ENCODE results near the gene ARL15. TPM values are rescaled to one million over a fixed set of nuclear protein-coding genes. Genes with fewer than 3 reads are reported as not detected.

Gene ARL15
- total and polyA plus RNA-seq, 2 donors (not counting 1 experiment from before 2014, with no cell fraction given): 5.8 to 20.5 TPM

GRCh38 chr5:54021431-54022164, 288.8 kb downstream of the ARL15 start:
- H3K4me1 ChIP-seq (ENCODE audit: control insufficient read depth in 2 of 2, insufficient read depth in 2 of 2, low read length in 2 of 2): no peaks in the 10 kb centered on the region
- no peak overlapping the region for H3K4me2 ChIP-seq (replicated peaks; ENCODE audit: low read depth, low read length, poor library complexity, severe bottlenecking)
- no peaks in the 10 kb centered on the region for H3K9me3 Mint-ChIP-seq (ENCODE audit: insufficient read depth)
- no peak overlapping the region for H3K4me3 Mint-ChIP-seq
- 0% methylated on average over 1 of the region's 5 CpGs for WGBS (ENCODE audit: insufficient coverage)
- no peak overlapping the region for H2AFZ ChIP-seq (ENCODE audit: insufficient read depth, low read depth, low read length, poor library complexity, severe bottlenecking)
- POLR2A ChIA-PET: no interaction called here
- no peaks in the 10 kb centered on the region for H3K36me3 ChIP-seq (replicated peaks in 1 of 2; ENCODE audit: control extremely low read depth in 1 of 2, control insufficient read depth in 1 of 2, extremely low read depth in 1 of 2, insufficient read depth in 2 of 2, low read length in 1 of 2)
- ATAC-seq (ENCODE audit: low read depth): no peak
- no peaks in the 10 kb centered on the region for H3K4me1 Mint-ChIP-seq
- no peaks in the 10 kb centered on the region for H3K27me3 Mint-ChIP-seq
- no peak overlapping the region for H3K9ac ChIP-seq (ENCODE audit: low read length)
- no peaks in the 10 kb centered on the region for H3K79me2 ChIP-seq (ENCODE audit: control insufficient read depth, insufficient read depth, low read length)
- H3K27ac ChIP-seq (ENCODE audit: low read length in 2 of 2): no peak overlapping the region
- no peak overlapping the region for H3K4me3 ChIP-seq (ENCODE audit: control extremely low read depth in 1 of 5, extremely low read depth in 1 of 5, insufficient read depth in 1 of 5, low read depth in 2 of 5, low read length in 4 of 5)
- no peak overlapping the region for H3K27ac Mint-ChIP-seq
- intact Hi-C loops (cut with micrococcal nuclease): no loop called here
- TF ChIP-seq CTCF (IDR thresholded peaks at IDR 0.05) (no peak), EZH2 (IDR thresholded peaks at IDR 0.05; ENCODE audit: borderline replicate concordance, insufficient read depth, low read depth, low read length, poor library complexity, severe bottlenecking) (no peak)
- CTCF ChIA-PET: no interaction called here
- no peak for DNase-seq
- no peaks in the 10 kb centered on the region for H3K9me3 ChIP-seq (ENCODE audit: control extremely low read depth in 1 of 3, control insufficient read depth in 2 of 3, insufficient read depth in 1 of 3, low read length in 2 of 3)
- no peaks in the 10 kb centered on the region for H3K27me3 ChIP-seq (replicated peaks in 1 of 4; ENCODE audit: control extremely low read depth in 1 of 4, control insufficient read depth in 3 of 4, insufficient read depth in 4 of 4, low read length in 3 of 4)
- H4K20me1 ChIP-seq (ENCODE audit: control insufficient read depth, insufficient read depth, low read length, poor library complexity, severe bottlenecking): no peaks in the 10 kb centered on the region

GRCh38 chr5:54018438-54018837, 291.9 kb downstream of the ARL15 start:
- H3K4me2 ChIP-seq (replicated peaks; ENCODE audit: low read depth, low read length, poor library complexity, severe bottlenecking): no peak overlapping the region
- ATAC-seq (ENCODE audit: low read depth): no peak
- no peaks in the 10 kb centered on the region for H3K4me1 ChIP-seq (ENCODE audit: control insufficient read depth in 2 of 2, insufficient read depth in 2 of 2, low read length in 2 of 2)
- H3K79me2 ChIP-seq (ENCODE audit: control insufficient read depth, insufficient read depth, low read length): no peaks in the 10 kb centered on the region
- no peak overlapping the region for H3K4me3 ChIP-seq (ENCODE audit: control extremely low read depth in 1 of 5, extremely low read depth in 1 of 5, insufficient read depth in 1 of 5, low read depth in 2 of 5, low read length in 4 of 5)
- ChIA-PET POLR2A (no interaction called here), CTCF (no interaction called here)
- 100% methylated on average over 1 of the region's 3 CpGs for WGBS (ENCODE audit: insufficient coverage)
- no peaks in the 10 kb centered on the region for H4K20me1 ChIP-seq (ENCODE audit: control insufficient read depth, insufficient read depth, low read length, poor library complexity, severe bottlenecking)
- no peaks in the 10 kb centered on the region for H3K27me3 ChIP-seq (replicated peaks in 1 of 4; ENCODE audit: control extremely low read depth in 1 of 4, control insufficient read depth in 3 of 4, insufficient read depth in 4 of 4, low read length in 3 of 4)
- intact Hi-C loops (cut with micrococcal nuclease): no loop called here
- Mint-ChIP-seq H3K9me3 (ENCODE audit: insufficient read depth) (peaks cover 6% of the 10 kb centered on the region), H3K27ac (no peak overlapping the region), H3K27me3 (no peaks in the 10 kb centered on the region), H3K4me3 (no peak overlapping the region), H3K4me1 (no peaks in the 10 kb centered on the region)
- H3K9ac ChIP-seq (ENCODE audit: low read length): no peak overlapping the region
- H3K9me3 ChIP-seq (ENCODE audit: control extremely low read depth in 1 of 3, control insufficient read depth in 2 of 3, insufficient read depth in 1 of 3, low read length in 2 of 3): peaks cover 0 to 4% (median 2%) of the 10 kb centered on the region in 3 donors
- H3K36me3 ChIP-seq (replicated peaks in 1 of 2; ENCODE audit: control extremely low read depth in 1 of 2, control insufficient read depth in 1 of 2, extremely low read depth in 1 of 2, insufficient read depth in 2 of 2, low read length in 1 of 2): peaks cover 0 to 3% of the 10 kb centered on the region in 2 experiments
- no peak overlapping the region for H2AFZ ChIP-seq (ENCODE audit: insufficient read depth, low read depth, low read length, poor library complexity, severe bottlenecking)
- no peak overlapping the region for H3K27ac ChIP-seq (ENCODE audit: low read length in 2 of 2)
- no peak for DNase-seq
- TF ChIP-seq EZH2 (IDR thresholded peaks at IDR 0.05; ENCODE audit: borderline replicate concordance, insufficient read depth, low read depth, low read length, poor library complexity, severe bottlenecking) (no peak), CTCF (IDR thresholded peaks at IDR 0.05) (no peak)

Data from B cell (primary cell).